Ovary (tissue), 3 donors: ENCODE data around the gene SBNO1.

ENCODE experiments used
- CTCF ChIP-seq, 3 donors: fragments of 450-650 bp in 2 of 3; fragments of 200-600 bp in 1 of 3; IDR thresholded peaks; one replicate each; pipeline versions ENCODE4 v1.5.1 to v1.8.0; 2016 to 2022; ENCODE audit warnings: antibody characterized with exemption in 3 of 3, mild to moderate bottlenecking in 1 of 3
- EP300 ChIP-seq: sonication (generic); formaldehyde crosslinking; IDR thresholded peaks from one replicate; pipeline ENCODE4 v1.6.1; 2017; ENCODE audit warnings: antibody characterized with exemption
- POLR2A ChIP-seq: fragments of 450-650 bp; IDR thresholded peaks from one replicate; pipeline ENCODE4 v1.6.1; 2017; ENCODE audit warnings: antibody characterized with exemption, mild to moderate bottlenecking, moderate library complexity
- donor health status: DM: no; HTN: no; CAD: no.

- TF ChIP-seq CTCF (IDR thresholded peaks at IDR 0.05) (no peak), POLR2A (no peak), EP300 (no peak)
Measured at GRCh38 chr12:123253641-123254459, 110.8 kb downstream of the SBNO1 start.
